Esophagus muscularis mucosa (tissue), 4 donors: ENCODE data around the gene SLCO1B3. TPM values are rescaled to one million over a fixed set of nuclear protein-coding genes. Genes with fewer than 3 reads are reported as not detected.

Source experiments
- DNase-seq: peaks from one replicate; pipeline ENCODE4 v3.0.0-alpha.2; 2017; ENCODE audit errors: extremely low spot score
- H3K27ac ChIP-seq, 4 donors: fragments of 200-600 bp; sonication (generic); replicated peaks in 1 of 4; 1 replicate in 3 of 4; 2 replicates in 1 of 4; pipeline ENCODE4 v1.5.1; 2016 to 2019; ENCODE audit warnings: mild to moderate bottlenecking in 1 of 4
- H3K27me3 ChIP-seq, 4 donors: fragments of 200-600 bp; sonication (generic); one replicate each; pipeline versions ENCODE4 v1.5.1 to v1.6.0; 2016 to 2019
- H3K36me3 ChIP-seq, 4 donors: fragments of 200-600 bp; sonication (generic); one replicate each; pipeline ENCODE4 v1.5.1; 2016 to 2019
- H3K4me1 ChIP-seq, 4 donors: fragments of 200-600 bp; sonication (generic); one replicate each; pipeline ENCODE4 v1.5.1; 2016 to 2019
- H3K4me3 ChIP-seq, 4 donors: fragments of 200-600 bp; sonication (generic); 1 replicate in 2 of 4; 2 replicates in 2 of 4; pipeline ENCODE4 v1.5.1; 2016 to 2019; ENCODE audit warnings: mild to moderate bottlenecking in 4 of 4, moderate library complexity in 1 of 4
- H3K9me3 ChIP-seq, 4 donors: fragments of 200-600 bp; sonication (generic); 1 replicate in 3 of 4; 2 replicates in 1 of 4; pipeline ENCODE4 v1.5.1; 2016 to 2019
- EP300 ChIP-seq: sonication (generic); formaldehyde crosslinking; IDR thresholded peaks from one replicate; pipeline ENCODE4 v1.6.1; 2017; ENCODE audit warnings: antibody characterized with exemption
- POLR2A ChIP-seq: fragments of 450-650 bp; IDR thresholded peaks from one replicate; pipeline ENCODE4 v1.6.1; 2017; ENCODE audit warnings: antibody characterized with exemption, moderate library complexity, mild to moderate bottlenecking, low read depth
- POLR2AphosphoS5 ChIP-seq, 2 donors: sonication (generic); formaldehyde crosslinking; IDR thresholded peaks; one replicate each; pipeline ENCODE4 v1.6.1; 2017; ENCODE audit warnings: antibody characterized with exemption in 2 of 2
- WGBS: methylation state at CpG from one replicate; pipeline ENCODE4 v1.1.5; 2018; 5-methylcytosine and 5-hydroxymethylcytosine counted together
- intact Hi-C: fragments of 100-400 bp; cut with DNase I; formaldehyde crosslinking; loops from one replicate; pipeline ENCODE4 v1.15.1; 2023
- total RNA-seq, 4 donors: library from RNA; depleted of rRNA; stranded (reverse); fragments of >200 nt; gene quantifications; one replicate each; pipeline versions ENCODE4 v1.1.0 to v1.2.1, GENCODE V29; 2016
- TF ChIP-seq, protein P1 (sequence below), 3 experiments: fragments of 200-600 bp in 2 of 3; fragments of 450-650 bp in 1 of 3; sonication (generic) in 2 of 3; IDR thresholded peaks; one replicate each; pipeline ENCODE4 v1.5.1; 2017 to 2019; ENCODE audit warnings: antibody characterized with exemption in 3 of 3, mild to moderate bottlenecking in 2 of 3, moderate library complexity in 1 of 3

The SLCO1B3 gene
- total RNA-seq, 4 donors from 2014 or later = 0.17 TPM; not detected in 3

- TF ChIP-seq POLR2AphosphoS5 (IDR thresholded peaks at IDR 0.05) (no peak), POLR2A (no peak), EP300 (no peak)
- TF ChIP-seq, protein P1, sequence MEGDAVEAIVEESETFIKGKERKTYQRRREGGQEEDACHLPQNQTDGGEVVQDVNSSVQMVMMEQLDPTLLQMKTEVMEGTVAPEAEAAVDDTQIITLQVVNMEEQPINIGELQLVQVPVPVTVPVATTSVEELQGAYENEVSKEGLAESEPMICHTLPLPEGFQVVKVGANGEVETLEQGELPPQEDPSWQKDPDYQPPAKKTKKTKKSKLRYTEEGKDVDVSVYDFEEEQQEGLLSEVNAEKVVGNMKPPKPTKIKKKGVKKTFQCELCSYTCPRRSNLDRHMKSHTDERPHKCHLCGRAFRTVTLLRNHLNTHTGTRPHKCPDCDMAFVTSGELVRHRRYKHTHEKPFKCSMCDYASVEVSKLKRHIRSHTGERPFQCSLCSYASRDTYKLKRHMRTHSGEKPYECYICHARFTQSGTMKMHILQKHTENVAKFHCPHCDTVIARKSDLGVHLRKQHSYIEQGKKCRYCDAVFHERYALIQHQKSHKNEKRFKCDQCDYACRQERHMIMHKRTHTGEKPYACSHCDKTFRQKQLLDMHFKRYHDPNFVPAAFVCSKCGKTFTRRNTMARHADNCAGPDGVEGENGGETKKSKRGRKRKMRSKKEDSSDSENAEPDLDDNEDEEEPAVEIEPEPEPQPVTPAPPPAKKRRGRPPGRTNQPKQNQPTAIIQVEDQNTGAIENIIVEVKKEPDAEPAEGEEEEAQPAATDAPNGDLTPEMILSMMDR (IDR thresholded peaks at IDR 0.05) = no peak
- intact Hi-C loops = no loop called here
- H3K36me3 ChIP-seq = no peaks in the 10 kb centered on the region
- no peaks in the 10 kb centered on the region for H3K27me3 ChIP-seq
- 85% methylated on average over 2 of the region's 2 CpGs for WGBS
- peaks cover 0 to 13% (median 0%) of the 10 kb centered on the region in 4 donors for H3K9me3 ChIP-seq
- no peak overlapping the region for H3K4me3 ChIP-seq
- H3K4me1 ChIP-seq = peaks cover 0 to 23% (median 20%) of the 10 kb centered on the region in 4 donors
- no peak overlapping the region for H3K27ac ChIP-seq
- no peak for DNase-seq
Measured at GRCh38 chr12:20885552-20885951, 75.0 kb downstream of the SLCO1B3 start.

GRCh38 chr12:20917269-20917668 is 106.8 kb downstream of the SLCO1B3 start:
- intact Hi-C loops = no loop called here
- Histone ChIP-seq H3K27me3 (no peaks in the 10 kb centered on the region), H3K36me3 (no peaks in the 10 kb centered on the region), H3K4me1 (peaks cover 0 to 24% (median 5%) of the 10 kb centered on the region in 4 donors), H3K9me3 (peaks cover 0 to 6% (median 0%) of the 10 kb centered on the region in 4 donors), H3K4me3 (no peak overlapping the region), H3K27ac (no peak overlapping the region)
- 81% methylated on average over 5 of the region's 6 CpGs for WGBS
- TF ChIP-seq POLR2A (no peak), EP300 (no peak)
- TF ChIP-seq, protein P1 (IDR thresholded peaks at IDR 0.05) = no peak
- DNase-seq = no peak

DNA sequence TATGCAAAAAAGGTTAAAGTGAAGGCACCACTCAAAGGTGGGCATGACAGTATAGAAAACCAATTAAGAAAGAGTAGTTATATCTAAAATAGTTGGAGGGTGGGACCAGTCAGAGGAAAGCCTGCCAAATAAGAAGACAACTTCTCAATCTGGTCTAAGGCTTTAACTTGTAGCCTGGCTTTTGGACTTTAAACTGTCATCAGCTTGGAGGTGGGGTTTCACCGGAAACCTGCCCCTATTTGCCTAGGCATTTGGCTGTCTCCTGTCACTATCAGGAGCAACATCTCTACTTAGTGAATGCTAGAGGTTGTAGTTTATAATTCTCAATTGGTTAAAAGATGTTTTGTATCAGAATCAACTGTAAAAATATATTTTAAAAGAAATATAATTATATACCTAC is 107.3 kb downstream of the SLCO1B3 start:
- Histone ChIP-seq H3K4me3 (no peak overlapping the region), H3K36me3 (no peaks in the 10 kb centered on the region), H3K4me1 (peaks cover 0 to 24% (median 5%) of the 10 kb centered on the region in 4 donors), H3K9me3 (peaks cover 0 to 6% (median 0%) of the 10 kb centered on the region in 4 donors), H3K27me3 (no peaks in the 10 kb centered on the region), H3K27ac (no peak overlapping the region)
- TF ChIP-seq POLR2AphosphoS5 (IDR thresholded peaks at IDR 0.05) (no peak), EP300 (no peak), POLR2A (no peak)
- TF ChIP-seq, protein P1 (IDR thresholded peaks at IDR 0.05) = no peak
- DNase-seq = no peak
- WGBS = 76% methylated on average over 1 of the region's 1 CpG
- intact Hi-C loops = no loop called here

- H3K36me3 ChIP-seq = no peaks in the 10 kb centered on the region
- intact Hi-C loops = no loop called here
- TF ChIP-seq EP300 = no peak
- no peak for TF ChIP-seq POLR2A
- no peak for TF ChIP-seq POLR2AphosphoS5 (IDR thresholded peaks at IDR 0.05)
- TF ChIP-seq, protein P1 (IDR thresholded peaks at IDR 0.05) = no peak
- H3K27ac ChIP-seq = no peak overlapping the region
- DNase-seq = no peak
- WGBS = 57% methylated on average over 4 of the region's 4 CpGs
- H3K4me1 ChIP-seq = no peaks in the 10 kb centered on the region
- H3K4me3 ChIP-seq = no peak overlapping the region
- H3K27me3 ChIP-seq = no peaks in the 10 kb centered on the region
- peaks cover 0 to 5% (median 0%) of the 10 kb centered on the region in 4 donors for H3K9me3 ChIP-seq
Measured at GRCh38 chr12:20931894-20932293, 121.4 kb downstream of the SLCO1B3 start.

DNA sequence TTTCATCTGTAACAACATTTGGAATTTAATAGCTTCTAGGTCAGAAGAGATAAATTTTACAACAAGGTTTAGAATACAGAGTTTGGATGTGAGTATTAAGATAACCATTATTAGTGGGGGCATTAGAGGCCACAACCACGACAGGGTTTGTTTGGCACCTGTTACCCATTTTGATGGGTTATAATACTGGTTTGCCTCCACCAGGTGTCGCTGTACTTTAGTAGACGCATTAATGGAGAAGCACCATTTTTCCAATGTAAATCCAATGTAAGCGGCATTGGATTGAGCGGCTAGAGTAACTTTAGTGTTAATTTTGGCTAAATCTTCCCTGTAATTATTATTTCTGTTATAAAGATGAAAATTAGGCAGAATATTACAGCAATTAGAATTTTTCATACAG is 136.2 kb downstream of the SLCO1B3 start:
- TF ChIP-seq POLR2AphosphoS5 (IDR thresholded peaks at IDR 0.05) (no peak), POLR2A (no peak)
- TF ChIP-seq, protein P1 (IDR thresholded peaks at IDR 0.05) = peak; percentile 16 to 41 (median 20)
- Histone ChIP-seq H3K4me1 (no peaks in the 10 kb centered on the region), H3K27ac (no peak overlapping the region), H3K4me3 (no peak overlapping the region), H3K9me3 (no peaks in the 10 kb centered on the region), H3K27me3 (no peaks in the 10 kb centered on the region), H3K36me3 (no peaks in the 10 kb centered on the region)
- no peak for DNase-seq
- intact Hi-C loops = no loop called here
- WGBS = 43% methylated on average over 5 of the region's 5 CpGs
